Ecto neural progenitor cell (in vitro differentiated cells): Measurements from ENCODE around the gene CENPX.

Experiments used
- DNase-seq: peaks from one replicate; pipeline ENCODE4 v3.0.0-alpha.2; 2018; ENCODE audit warnings: low spot score

Gene CENPX

DNA sequence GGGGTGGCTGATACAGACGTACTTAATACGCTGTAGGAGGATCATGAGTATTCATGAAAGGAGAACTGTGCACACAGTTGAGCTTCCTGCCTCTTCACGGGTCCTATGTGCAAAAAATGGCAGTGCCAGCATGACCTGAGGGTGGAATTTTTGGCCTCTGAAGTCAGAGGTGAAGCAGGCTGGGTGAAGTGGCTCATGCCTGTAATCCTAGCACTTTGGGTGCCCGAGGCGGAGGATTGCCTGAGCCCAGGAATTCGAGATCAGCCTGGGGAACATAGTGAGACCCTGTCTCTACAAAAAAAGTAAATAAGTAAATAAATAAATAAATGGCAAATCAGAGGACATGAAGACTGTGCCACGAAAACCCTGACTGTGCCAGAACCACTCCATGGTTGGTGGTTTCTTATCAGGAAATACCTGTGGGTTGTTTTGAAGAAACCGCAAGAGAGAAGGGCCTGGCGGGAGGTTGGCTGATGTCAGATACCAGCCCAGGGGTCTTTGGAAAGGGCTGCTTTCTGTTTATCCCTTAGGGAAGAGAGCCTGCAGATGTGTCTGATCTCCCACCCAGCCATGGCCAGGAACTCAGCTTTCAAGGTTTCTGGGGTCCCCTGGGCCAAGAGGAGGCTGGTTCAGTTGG is 41.9 kb downstream of the CENPX start:
- DNase-seq = no peak

DNA sequence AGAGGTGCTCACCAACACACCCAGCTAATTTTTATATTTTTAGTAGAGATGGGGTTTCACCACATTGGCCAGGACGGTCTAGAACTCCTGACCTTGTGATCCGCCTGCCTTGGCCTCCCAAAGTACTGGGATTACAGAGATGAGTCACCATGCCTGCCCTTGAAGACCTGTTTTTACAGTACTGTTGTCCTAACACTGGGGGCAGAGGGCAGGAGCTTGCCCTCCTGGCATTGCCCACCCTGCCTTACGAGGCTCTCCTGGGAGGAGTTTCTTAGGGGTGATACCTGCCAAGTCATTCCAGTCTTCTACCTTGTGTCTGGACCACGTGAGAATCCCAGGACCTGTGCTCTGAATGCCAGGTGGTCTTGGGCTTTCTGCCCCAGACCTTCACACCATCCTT is 42.6 kb downstream of the CENPX start:
- DNase-seq = no peak

DNA sequence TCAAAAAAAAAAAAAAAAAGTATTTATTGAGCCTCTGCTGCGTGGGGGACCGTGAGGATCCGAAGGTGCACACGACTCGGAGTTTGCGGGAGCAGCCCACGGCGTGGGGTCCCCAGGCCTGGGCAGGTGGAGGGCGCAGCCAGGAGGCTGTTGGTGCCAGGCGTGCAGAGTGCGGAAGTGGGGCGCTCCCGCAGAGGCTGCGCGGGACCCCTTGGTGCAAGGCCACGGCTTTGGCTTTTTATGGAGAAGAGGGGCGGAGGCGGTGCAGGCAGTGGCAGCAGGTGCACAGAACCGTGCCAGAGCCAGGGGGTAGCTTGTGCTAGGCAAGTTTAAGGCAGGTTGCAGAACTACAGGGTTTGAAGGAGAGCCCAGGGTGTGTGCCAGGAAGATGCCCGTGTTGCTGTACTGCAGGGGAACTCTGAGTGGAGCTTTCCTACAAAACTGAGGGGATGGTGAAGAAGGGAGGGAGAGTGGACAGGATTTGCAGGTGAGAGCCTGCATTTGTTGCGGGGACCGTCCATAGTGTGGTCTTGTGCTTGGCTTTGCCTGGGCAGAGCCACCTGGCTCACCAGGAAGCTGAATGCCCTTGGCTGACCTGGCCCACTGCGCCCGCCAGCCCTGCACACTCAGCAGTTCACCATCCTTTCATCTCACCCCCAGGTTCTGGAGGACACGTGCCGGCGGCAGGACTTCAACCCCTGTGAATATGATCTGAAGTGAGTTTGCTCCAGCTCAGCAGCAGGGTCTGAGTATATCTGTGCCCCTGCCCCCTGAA is 44.0 kb downstream of the CENPX start:
- peak; percentile 52 for DNase-seq

DNA sequence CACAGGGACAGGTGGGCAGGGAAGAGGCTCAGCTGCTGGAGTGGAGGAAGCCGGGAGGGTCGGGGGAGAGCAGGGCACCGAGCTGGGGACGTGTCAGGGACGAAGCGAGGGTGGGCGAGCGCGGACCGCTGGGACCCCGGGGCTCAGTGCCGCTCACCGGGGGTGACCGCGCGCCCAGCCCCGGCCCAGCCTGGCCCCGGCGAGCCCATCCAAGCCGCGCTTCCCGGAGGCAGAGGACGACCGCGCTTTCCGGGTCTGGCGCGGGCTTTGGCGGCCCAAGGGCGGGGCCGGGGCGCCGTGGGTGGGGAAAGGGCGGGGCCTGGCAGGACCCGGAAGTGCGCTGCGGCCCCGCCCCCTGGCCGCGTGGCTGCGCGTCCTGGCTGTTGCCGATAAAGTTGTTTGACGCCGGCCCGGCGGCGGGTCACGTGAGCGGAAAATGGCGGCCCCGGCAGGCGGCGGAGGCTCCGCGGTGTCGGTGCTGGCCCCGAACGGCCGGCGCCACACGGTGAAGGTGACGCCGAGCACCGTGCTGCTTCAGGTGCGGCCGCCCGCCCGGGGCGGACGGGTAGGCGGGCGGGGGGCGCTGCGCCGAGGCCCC is 45.4 kb downstream of the CENPX start, which contains the start of gene ASPSCR1:
ASPSCR1 (plus strand) TSS at position 419 of the 598 bp plus-strand sequence; CDS start at position 437, 18 bp downstream.
- peak; percentile 99 for DNase-seq

DNA sequence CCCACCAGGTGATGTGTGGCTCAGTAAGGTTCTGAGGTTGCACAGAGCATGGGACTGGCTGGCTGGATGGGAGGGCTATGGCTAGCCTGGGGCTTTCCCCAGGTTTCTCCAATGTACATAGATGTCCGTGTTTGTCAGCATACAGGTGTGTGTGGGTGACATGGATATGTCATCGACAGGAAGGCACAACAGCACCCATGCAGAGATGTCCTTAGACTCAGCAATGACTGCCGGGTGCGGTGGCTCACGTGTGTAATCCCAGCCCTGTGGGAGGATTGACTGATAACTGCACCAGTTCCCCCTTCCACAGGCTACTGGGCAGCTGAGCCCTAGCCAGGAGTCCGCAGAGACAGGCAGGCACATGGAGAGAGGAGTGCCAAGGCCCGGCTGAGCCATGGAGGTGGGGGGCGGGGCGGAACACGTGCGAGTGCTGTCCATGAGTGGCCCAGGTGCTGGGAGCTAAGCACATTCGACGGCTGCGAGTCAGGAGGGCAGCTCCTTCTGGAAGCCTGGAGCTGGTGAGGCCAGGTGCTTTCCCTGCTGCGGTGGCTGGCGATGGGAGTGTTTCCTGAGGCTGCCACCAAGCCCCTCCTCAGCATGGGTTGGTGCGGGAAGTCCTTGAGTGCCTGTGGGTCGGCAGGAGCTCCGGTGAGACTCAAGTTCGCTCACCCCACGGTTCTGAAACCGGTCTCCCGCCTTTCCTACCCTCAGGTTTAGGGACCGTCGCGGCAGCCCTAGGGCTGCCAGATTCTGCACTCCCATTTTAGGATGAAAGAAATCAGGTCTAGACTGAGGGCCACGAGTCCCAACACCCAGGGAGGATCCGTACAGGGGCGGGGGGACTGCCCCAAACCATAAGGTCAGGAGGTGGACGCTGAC is 46.1 kb downstream of the CENPX start:
- peak; percentile 67 for DNase-seq

GRCh38 chr17:81973432-81973831 is 49.2 kb downstream of the CENPX start:
- DNase-seq = no peak

GRCh38 chr17:81968850-81969812 is 53.5 kb downstream of the CENPX start:
- DNase-seq = peak; percentile 54
